Ecto neural progenitor cell (in vitro differentiated cells): ENCODE measurements around the gene NFX1.
"Not testable (repeated sequence)": the region's sequence is repeated elsewhere in the genome, so short reads cannot be mapped to it uniquely, and the experiment has no call there.

Experiments used
- DNase-seq: peaks from one replicate; pipeline ENCODE4 v3.0.0-alpha.2; 2018; ENCODE audit warnings: low spot score

The NFX1 gene

GRCh38 chr9:33388110-33388994 is 98.0 kb downstream of the NFX1 start:
- DNase-seq = no peak

GRCh38 chr9:33391111-33391771 is 100.9 kb downstream of the NFX1 start:
- DNase-seq = peak; percentile 68

GRCh38 chr9:33392591-33393021 is 102.3 kb downstream of the NFX1 start:
- DNase-seq = not testable (repeated sequence)

GRCh38 chr9:33393581-33393980 is 103.3 kb downstream of the NFX1 start:
- DNase-seq = no peak

GRCh38 chr9:33393986-33394385 is 103.7 kb downstream of the NFX1 start:
- DNase-seq = not testable (repeated sequence)

GRCh38 chr9:33395159-33395879 is 105.0 kb downstream of the NFX1 start:
- DNase-seq = not testable (repeated sequence)

GRCh38 chr9:33397801-33398200 is 107.5 kb downstream of the NFX1 start:
- not testable (repeated sequence) for DNase-seq

- DNase-seq = not testable (repeated sequence)
Observed at GRCh38 chr9:33399047-33399446, 108.7 kb downstream of the NFX1 start.

GRCh38 chr9:33401809-33402208 is 111.5 kb downstream of the NFX1 start:
- not testable (repeated sequence) for DNase-seq

- DNase-seq = not testable (repeated sequence)
Observed at GRCh38 chr9:33402371-33402770, 112.1 kb downstream of the NFX1 start, which contains the start of gene AQP7. Gene AQP7, minus strand, starts transcription at chr9:33402568. Its CDS starts 1,306 bp downstream, at chr9:33401262.

- peak; percentile 63 for DNase-seq
Observed at GRCh38 chr9:33403941-33404787, 113.8 kb downstream of the NFX1 start.

GRCh38 chr9:33404788-33405362 is 114.6 kb downstream of the NFX1 start:
- no peak for DNase-seq

- no peak for DNase-seq
Observed at GRCh38 chr9:33407061-33407460, 116.7 kb downstream of the NFX1 start.

- DNase-seq = no peak
Observed at GRCh38 chr9:33408087-33408486, 117.8 kb downstream of the NFX1 start.

- no peak for DNase-seq
Observed at GRCh38 chr9:33414268-33414667, 124.0 kb downstream of the NFX1 start.

- no peak for DNase-seq
Observed at GRCh38 chr9:33414889-33415500, 124.7 kb downstream of the NFX1 start.

GRCh38 chr9:33415501-33416038 is 125.3 kb downstream of the NFX1 start:
- DNase-seq = peak; percentile 78

- DNase-seq = no peak
Observed at GRCh38 chr9:33416996-33417395, 126.7 kb downstream of the NFX1 start.

- no peak for DNase-seq
Observed at GRCh38 chr9:33418090-33418489, 127.8 kb downstream of the NFX1 start.

GRCh38 chr9:33419708-33420303 is 129.5 kb downstream of the NFX1 start:
- no peak for DNase-seq
